Measurements from ENCODE around the gene KIAA2012.

DNA sequence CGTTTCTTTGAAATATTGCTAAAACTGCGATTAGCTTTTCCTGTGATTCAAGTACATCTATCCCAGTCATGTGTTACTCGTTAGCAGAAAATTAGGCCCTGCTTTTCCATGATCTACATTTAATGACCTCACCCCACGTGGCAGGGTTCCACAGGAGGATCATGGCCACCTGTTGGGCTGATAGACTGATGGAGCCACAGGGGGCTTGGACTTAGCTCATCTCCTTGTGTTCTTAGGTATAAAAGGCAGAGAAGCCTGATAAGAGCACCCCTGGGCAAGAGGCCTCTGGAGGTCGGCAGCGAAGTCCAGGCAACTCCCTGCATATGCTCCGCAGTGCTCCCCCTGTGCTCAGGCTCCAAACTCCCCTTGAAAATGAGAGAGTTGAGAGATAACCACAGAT, 26.5 kb upstream of the KIAA2012 start:
- TF ChIP-seq, protein P1, sequence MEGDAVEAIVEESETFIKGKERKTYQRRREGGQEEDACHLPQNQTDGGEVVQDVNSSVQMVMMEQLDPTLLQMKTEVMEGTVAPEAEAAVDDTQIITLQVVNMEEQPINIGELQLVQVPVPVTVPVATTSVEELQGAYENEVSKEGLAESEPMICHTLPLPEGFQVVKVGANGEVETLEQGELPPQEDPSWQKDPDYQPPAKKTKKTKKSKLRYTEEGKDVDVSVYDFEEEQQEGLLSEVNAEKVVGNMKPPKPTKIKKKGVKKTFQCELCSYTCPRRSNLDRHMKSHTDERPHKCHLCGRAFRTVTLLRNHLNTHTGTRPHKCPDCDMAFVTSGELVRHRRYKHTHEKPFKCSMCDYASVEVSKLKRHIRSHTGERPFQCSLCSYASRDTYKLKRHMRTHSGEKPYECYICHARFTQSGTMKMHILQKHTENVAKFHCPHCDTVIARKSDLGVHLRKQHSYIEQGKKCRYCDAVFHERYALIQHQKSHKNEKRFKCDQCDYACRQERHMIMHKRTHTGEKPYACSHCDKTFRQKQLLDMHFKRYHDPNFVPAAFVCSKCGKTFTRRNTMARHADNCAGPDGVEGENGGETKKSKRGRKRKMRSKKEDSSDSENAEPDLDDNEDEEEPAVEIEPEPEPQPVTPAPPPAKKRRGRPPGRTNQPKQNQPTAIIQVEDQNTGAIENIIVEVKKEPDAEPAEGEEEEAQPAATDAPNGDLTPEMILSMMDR (conservative IDR thresholded peaks at IDR 0.05 in 1 of 2, IDR thresholded peaks at IDR 0.05 in 1 of 2; ENCODE audit: extremely low read depth in 1 of 2, insufficient read depth in 1 of 2, low read depth in 1 of 2, low read length in 2 of 2), result no peak
- no peak for TF ChIP-seq EZH2 (IDR thresholded peaks at IDR 0.05; ENCODE audit: borderline replicate concordance, low read length)

All from mammary epithelial cell (primary cell).